ENCODE data around the gene ZFYVE28. TPM values are rescaled to one million over a fixed set of nuclear protein-coding genes. Genes with fewer than 3 reads are reported as not detected.

The ZFYVE28 gene
- total RNA-seq, 1 donor from 2014 or later: 0.44 TPM

GRCh38 chr4:2286904-2287593 is 131.4 kb downstream of the ZFYVE28 start:
- Mint-ChIP-seq H3K4me1 (ENCODE audit: unreplicated experiment) (peaks cover 8% of the 10 kb centered on the region), H3K27me3 (ENCODE audit: unreplicated experiment) (peaks cover 4% of the 10 kb centered on the region), H3K36me3 (ENCODE audit: low read depth, unreplicated experiment) (no peaks in the 10 kb centered on the region), H3K27ac (ENCODE audit: unreplicated experiment) (peak overlapping the region; percentile 24), H3K4me3 (ENCODE audit: unreplicated experiment) (no peak overlapping the region), H3K9me3 (ENCODE audit: unreplicated experiment) (no peaks in the 10 kb centered on the region)
- DNase-seq (ENCODE audit: low spot score): no peak
- no peak for TF ChIP-seq CTCF (IDR thresholded peaks at IDR 0.05; ENCODE audit: unreplicated experiment)

- peaks cover 8% of the 10 kb centered on the region for H3K4me1 Mint-ChIP-seq (ENCODE audit: unreplicated experiment)
- peaks cover 6% of the 10 kb centered on the region for H3K27me3 Mint-ChIP-seq (ENCODE audit: unreplicated experiment)
- no peak overlapping the region for H3K27ac Mint-ChIP-seq (ENCODE audit: unreplicated experiment)
- TF ChIP-seq CTCF (IDR thresholded peaks at IDR 0.05; ENCODE audit: unreplicated experiment): no peak
- no peaks in the 10 kb centered on the region for H3K36me3 Mint-ChIP-seq (ENCODE audit: low read depth, unreplicated experiment)
- H3K9me3 Mint-ChIP-seq (ENCODE audit: unreplicated experiment): no peaks in the 10 kb centered on the region
- no peak overlapping the region for H3K4me3 Mint-ChIP-seq (ENCODE audit: unreplicated experiment)
- DNase-seq (ENCODE audit: low spot score): no peak
Measured at GRCh38 chr4:2285613-2286381, 132.6 kb downstream of the ZFYVE28 start.

- Mint-ChIP-seq H3K36me3 (ENCODE audit: low read depth, unreplicated experiment) (no peaks in the 10 kb centered on the region), H3K4me1 (ENCODE audit: unreplicated experiment) (peaks cover 8% of the 10 kb centered on the region), H3K4me3 (ENCODE audit: unreplicated experiment) (no peak overlapping the region), H3K27me3 (ENCODE audit: unreplicated experiment) (peaks cover 6% of the 10 kb centered on the region), H3K27ac (ENCODE audit: unreplicated experiment) (no peak overlapping the region), H3K9me3 (ENCODE audit: unreplicated experiment) (no peaks in the 10 kb centered on the region)
- DNase-seq (ENCODE audit: low spot score): no peak
- TF ChIP-seq CTCF (IDR thresholded peaks at IDR 0.05; ENCODE audit: unreplicated experiment): no peak
Measured at GRCh38 chr4:2284934-2285612, 133.4 kb downstream of the ZFYVE28 start.

- no peak for DNase-seq (ENCODE audit: low spot score)
- H3K4me1 Mint-ChIP-seq (ENCODE audit: unreplicated experiment): peaks cover 8% of the 10 kb centered on the region
- TF ChIP-seq CTCF (IDR thresholded peaks at IDR 0.05; ENCODE audit: unreplicated experiment): no peak
- no peak overlapping the region for H3K4me3 Mint-ChIP-seq (ENCODE audit: unreplicated experiment)
- H3K36me3 Mint-ChIP-seq (ENCODE audit: low read depth, unreplicated experiment): no peaks in the 10 kb centered on the region
- peak overlapping the region; percentile 61 for H3K27ac Mint-ChIP-seq (ENCODE audit: unreplicated experiment)
- H3K27me3 Mint-ChIP-seq (ENCODE audit: unreplicated experiment): peaks cover 6% of the 10 kb centered on the region
- no peaks in the 10 kb centered on the region for H3K9me3 Mint-ChIP-seq (ENCODE audit: unreplicated experiment)
Measured at GRCh38 chr4:2284161-2284933, 134.1 kb downstream of the ZFYVE28 start.

All from endothelial cell (in vitro differentiated cells).